ENCODE results near the gene LY6G5C.

GRCh38 chr6:31664790-31665500, 15.9 kb downstream of the LY6G5C start, which contains the start of gene GPANK1:
- TF ChIP-seq, protein P1, sequence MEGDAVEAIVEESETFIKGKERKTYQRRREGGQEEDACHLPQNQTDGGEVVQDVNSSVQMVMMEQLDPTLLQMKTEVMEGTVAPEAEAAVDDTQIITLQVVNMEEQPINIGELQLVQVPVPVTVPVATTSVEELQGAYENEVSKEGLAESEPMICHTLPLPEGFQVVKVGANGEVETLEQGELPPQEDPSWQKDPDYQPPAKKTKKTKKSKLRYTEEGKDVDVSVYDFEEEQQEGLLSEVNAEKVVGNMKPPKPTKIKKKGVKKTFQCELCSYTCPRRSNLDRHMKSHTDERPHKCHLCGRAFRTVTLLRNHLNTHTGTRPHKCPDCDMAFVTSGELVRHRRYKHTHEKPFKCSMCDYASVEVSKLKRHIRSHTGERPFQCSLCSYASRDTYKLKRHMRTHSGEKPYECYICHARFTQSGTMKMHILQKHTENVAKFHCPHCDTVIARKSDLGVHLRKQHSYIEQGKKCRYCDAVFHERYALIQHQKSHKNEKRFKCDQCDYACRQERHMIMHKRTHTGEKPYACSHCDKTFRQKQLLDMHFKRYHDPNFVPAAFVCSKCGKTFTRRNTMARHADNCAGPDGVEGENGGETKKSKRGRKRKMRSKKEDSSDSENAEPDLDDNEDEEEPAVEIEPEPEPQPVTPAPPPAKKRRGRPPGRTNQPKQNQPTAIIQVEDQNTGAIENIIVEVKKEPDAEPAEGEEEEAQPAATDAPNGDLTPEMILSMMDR (conservative IDR thresholded peaks at IDR 0.05): no peak
- no peak for TF ChIP-seq ZFX (IDR thresholded peaks at IDR 0.05)
